Activated CD8-positive, alpha-beta T cell treated with anti-CD3 and anti-CD28 coated beads for 36 hours (primary cell): Measurements from ENCODE around the gene PAPOLB. TPM values are rescaled to one million over a fixed set of nuclear protein-coding genes. Genes with fewer than 3 reads are reported as not detected.

Experiments
- ATAC-seq: fragments of 200-7000 bp; cut with Tn5 transposase; one replicate; pipeline ENCODE4 v1.10.0; 2021; ENCODE audit warnings: mild to moderate bottlenecking, moderate library complexity
- CTCF ChIA-PET: fragments of 350-600 bp; sonication (Branson Sonifier 250); formaldehyde crosslinking; loops from one replicate; lab custom pipeline; 2021; ENCODE audit warnings: antibody characterized with exemption; lab: Charles Lee
- POLR2A ChIA-PET: fragments of 350-600 bp; sonication (Branson Sonifier 250); formaldehyde crosslinking; loops from one replicate; lab custom pipeline; 2021; ENCODE audit warnings: antibody characterized with exemption; lab: Charles Lee
- DNase-seq: peaks from one replicate; pipeline ENCODE4 v3.0.0-alpha.2; 2020
- H3K27ac Mint-ChIP-seq: one replicate; pipeline ENCODE4 v1.8.0; 2021; ENCODE audit warnings: mild to moderate bottlenecking, mixed read lengths
- H3K27me3 Mint-ChIP-seq: one replicate; pipeline ENCODE4 v1.8.0; 2021; ENCODE audit warnings: mixed read lengths
- H3K36me3 Mint-ChIP-seq: one replicate; pipeline ENCODE4 v1.8.0; 2021; ENCODE audit warnings: low read depth, mixed read lengths
- H3K4me1 Mint-ChIP-seq: one replicate; pipeline ENCODE4 v1.8.0; 2021; ENCODE audit warnings: low read depth, mixed read lengths
- H3K4me3 Mint-ChIP-seq: one replicate; pipeline ENCODE4 v1.8.0; 2021; ENCODE audit warnings: mild to moderate bottlenecking, moderate library complexity, mixed read lengths
- H3K9me3 Mint-ChIP-seq: one replicate; pipeline ENCODE4 v1.8.0; 2021; ENCODE audit warnings: mixed read lengths
- intact Hi-C: fragments of 100-400 bp; cut with micrococcal nuclease; formaldehyde crosslinking; loops from one replicate; pipeline ENCODE4 v1.10.0; 2022
- total RNA-seq, 2 experiments: library from RNA; stranded (reverse); gene quantifications; one replicate each; pipeline ENCODE4 v1.2.3, GENCODE V29; 2021
- TF ChIP-seq, protein P1 (sequence below): fragments of 200-600 bp; IDR thresholded peaks from one replicate; pipeline ENCODE4 v1.8.0; 2022; ENCODE audit warnings: antibody characterized with exemption, mild to moderate bottlenecking

The PAPOLB gene
- total RNA-seq, 2 experiments from 2014 or later, result not detected

DNA sequence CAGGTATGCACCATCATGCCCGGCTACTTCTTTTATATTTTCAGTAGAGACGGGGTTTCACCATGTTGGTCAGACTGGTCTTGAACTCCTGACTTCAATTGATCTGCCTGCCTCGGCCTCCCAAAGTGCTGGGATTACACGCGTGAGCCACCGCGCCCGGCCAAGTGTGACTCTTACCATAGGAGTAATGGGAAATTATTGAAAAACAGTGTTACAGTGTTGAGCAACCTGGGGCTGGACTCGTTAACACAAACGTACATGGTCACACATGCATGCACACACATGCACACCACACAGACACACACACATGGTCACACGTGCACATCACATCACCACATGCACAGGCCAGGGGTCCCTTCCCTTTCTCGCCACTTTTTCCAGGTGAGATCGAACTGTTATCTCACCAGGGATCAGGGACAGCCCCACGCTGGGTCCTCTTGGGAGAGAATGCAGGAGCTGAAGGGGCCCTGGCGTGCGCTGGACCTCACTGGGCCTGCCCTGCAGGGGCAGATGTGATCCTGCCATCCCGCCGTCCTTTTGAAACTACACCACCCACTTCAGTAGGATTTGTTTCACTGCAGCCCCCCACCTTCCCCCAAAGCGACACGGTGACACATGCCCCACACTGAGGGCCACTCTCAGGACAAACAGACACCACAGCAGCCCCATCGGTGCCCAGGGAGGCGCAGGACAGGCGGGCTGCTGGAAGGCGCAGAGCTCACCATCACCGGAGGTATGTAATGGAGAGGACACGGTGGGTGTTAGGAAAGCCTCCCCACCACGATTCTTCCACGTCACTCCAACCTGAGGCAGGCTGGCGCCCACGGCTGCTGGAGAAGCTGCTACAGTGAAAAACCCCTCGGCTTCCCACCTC lies 11.5 kb upstream of the PAPOLB start:
- no peak for DNase-seq
- no peak for ATAC-seq
- Mint-ChIP-seq H3K4me1 (peaks cover 3% of the 10 kb centered on the region), H3K36me3 (no peaks in the 10 kb centered on the region), H3K27ac (no peak overlapping the region), H3K4me3 (no peak overlapping the region), H3K27me3 (peaks cover 19% of the 10 kb centered on the region), H3K9me3 (no peaks in the 10 kb centered on the region)
- intact Hi-C loops, result no loop called here
- TF ChIP-seq, protein P1, sequence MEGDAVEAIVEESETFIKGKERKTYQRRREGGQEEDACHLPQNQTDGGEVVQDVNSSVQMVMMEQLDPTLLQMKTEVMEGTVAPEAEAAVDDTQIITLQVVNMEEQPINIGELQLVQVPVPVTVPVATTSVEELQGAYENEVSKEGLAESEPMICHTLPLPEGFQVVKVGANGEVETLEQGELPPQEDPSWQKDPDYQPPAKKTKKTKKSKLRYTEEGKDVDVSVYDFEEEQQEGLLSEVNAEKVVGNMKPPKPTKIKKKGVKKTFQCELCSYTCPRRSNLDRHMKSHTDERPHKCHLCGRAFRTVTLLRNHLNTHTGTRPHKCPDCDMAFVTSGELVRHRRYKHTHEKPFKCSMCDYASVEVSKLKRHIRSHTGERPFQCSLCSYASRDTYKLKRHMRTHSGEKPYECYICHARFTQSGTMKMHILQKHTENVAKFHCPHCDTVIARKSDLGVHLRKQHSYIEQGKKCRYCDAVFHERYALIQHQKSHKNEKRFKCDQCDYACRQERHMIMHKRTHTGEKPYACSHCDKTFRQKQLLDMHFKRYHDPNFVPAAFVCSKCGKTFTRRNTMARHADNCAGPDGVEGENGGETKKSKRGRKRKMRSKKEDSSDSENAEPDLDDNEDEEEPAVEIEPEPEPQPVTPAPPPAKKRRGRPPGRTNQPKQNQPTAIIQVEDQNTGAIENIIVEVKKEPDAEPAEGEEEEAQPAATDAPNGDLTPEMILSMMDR, result no peak
- CTCF ChIA-PET, result no interaction called here
- POLR2A ChIA-PET, result no interaction called here

DNA sequence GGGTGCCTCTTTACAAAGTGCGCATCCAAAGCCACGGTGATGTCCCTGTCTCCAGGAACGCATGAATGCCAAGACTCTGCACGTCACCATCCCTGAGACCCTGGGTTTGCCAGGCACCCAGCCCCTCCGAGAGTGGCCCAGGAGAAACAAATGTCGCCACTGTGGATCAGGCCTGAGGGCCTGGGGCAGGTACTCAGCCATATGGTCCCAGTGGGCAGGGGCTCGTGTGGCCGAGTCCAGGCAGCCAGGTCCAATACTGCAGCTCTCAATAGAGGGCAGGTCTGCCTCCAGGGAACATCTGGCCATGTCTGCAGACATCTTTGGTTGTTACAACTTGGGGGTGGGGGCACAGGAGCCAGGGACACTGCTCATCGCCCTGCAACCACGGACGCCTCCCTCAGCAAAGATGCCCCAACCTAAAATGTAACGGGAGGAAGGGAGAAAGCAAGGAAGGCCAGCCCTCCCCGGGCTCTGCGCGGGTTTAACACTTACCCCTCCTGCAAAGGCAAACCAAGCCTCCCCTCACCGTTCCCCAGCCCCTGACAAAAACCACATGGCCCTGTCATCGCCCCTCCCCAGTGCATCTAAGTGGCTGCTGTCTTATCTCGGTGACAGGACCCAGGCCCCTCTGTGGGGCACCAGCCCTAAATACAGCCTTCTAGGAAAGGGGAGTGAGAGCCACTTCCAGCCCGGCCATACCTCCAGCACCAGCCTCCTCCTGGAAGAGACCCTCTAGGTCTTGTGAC lies 10.3 kb upstream of the PAPOLB start:
- intact Hi-C loops, result no loop called here
- peaks cover 3% of the 10 kb centered on the region for H3K4me1 Mint-ChIP-seq
- CTCF ChIA-PET, result no interaction called here
- POLR2A ChIA-PET, result interaction anchor here (1.1 kb wide), 1 partner anchor 230 kb away, joined by 3 read pairs; no protein-coding TSS in a partner anchor
- peaks cover 18% of the 10 kb centered on the region for H3K27me3 Mint-ChIP-seq
- no peak overlapping the region for H3K27ac Mint-ChIP-seq
- H3K36me3 Mint-ChIP-seq, result no peaks in the 10 kb centered on the region
- ATAC-seq (no peak), DNase-seq (no peak)
- no peaks in the 10 kb centered on the region for H3K9me3 Mint-ChIP-seq
- no peak overlapping the region for H3K4me3 Mint-ChIP-seq
- TF ChIP-seq, protein P1, result no peak

DNA sequence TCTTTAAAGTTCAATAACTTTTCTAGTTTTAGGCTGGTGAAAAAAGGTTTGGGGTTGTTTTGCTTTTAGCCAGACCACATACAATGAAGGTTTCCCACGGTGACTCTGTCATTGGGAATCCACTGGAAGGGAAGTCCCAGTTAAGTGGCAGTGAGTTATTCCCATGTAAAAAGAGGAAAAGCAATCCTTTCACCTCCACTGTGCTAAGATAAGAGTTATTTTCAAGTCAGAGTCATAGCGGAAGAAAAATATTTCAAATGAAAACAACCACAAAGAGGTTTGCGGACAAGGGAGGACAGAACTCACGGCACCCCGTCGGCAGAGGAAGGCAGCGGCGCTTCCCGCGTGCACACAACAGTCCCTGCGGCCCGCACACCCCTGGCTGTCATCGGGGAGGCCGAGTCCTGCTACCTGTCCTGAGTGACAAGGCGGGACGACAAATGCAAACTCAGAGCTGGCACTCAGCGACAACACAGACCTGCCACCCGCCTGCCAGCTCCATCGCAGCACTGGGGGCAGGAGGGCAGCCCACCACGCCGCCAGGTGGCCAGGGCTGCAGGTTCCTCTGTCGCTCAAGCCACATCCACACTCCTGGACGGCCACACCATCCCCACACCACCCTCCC lies 9.3 kb upstream of the PAPOLB start:
- intact Hi-C loops, result no loop called here
- TF ChIP-seq, protein P1, result no peak
- peaks cover 3% of the 10 kb centered on the region for H3K4me1 Mint-ChIP-seq
- no peaks in the 10 kb centered on the region for H3K36me3 Mint-ChIP-seq
- H3K9me3 Mint-ChIP-seq, result no peaks in the 10 kb centered on the region
- POLR2A ChIA-PET, result interaction anchor here (1.1 kb wide), 1 partner anchor 229 kb away, joined by 3 read pairs; no protein-coding TSS in a partner anchor
- H3K4me3 Mint-ChIP-seq, result no peak overlapping the region
- H3K27ac Mint-ChIP-seq, result no peak overlapping the region
- ATAC-seq (peak; percentile 45), DNase-seq (no peak)
- CTCF ChIA-PET, result no interaction called here
- peaks cover 18% of the 10 kb centered on the region for H3K27me3 Mint-ChIP-seq

- ChIA-PET CTCF (interaction anchor here (3.9 kb wide), 1 partner anchor 15 kb away, joined by 13 read pairs; the partner anchor contains the start of gene RADIL), POLR2A (interaction anchor here (1.1 kb wide), 1 partner anchor 93 kb away, joined by 3 read pairs; the partner anchor contains the start of gene AP5Z1)
- Mint-ChIP-seq H3K27ac (no peak overlapping the region), H3K9me3 (no peaks in the 10 kb centered on the region), H3K36me3 (no peaks in the 10 kb centered on the region), H3K4me3 (no peak overlapping the region), H3K4me1 (peaks cover 3% of the 10 kb centered on the region), H3K27me3 (peaks cover 27% of the 10 kb centered on the region)
- TF ChIP-seq, protein P1, result no peak
- ATAC-seq, result no peak
- DNase-seq, result no peak
- intact Hi-C loops, result no loop called here
These were observed 6.7 kb upstream of the PAPOLB start for GRCh38 chr7:4868493-4868892.
